Keratinocyte (primary cell): Measurements from ENCODE around the gene SLC12A8. TPM values are rescaled to one million over a fixed set of nuclear protein-coding genes. Genes with fewer than 3 reads are reported as not detected.

Source experiments
- DNase-seq: peaks from one replicate; pipeline ENCODE4 v3.0.0-alpha.2; 2011; ENCODE audit warnings: low read depth, missing footprints, low spot score
- FAIRE-seq: peaks from 2 replicates; lab custom pipeline; 2011; peaks lifted over from hg19 to GRCh38; lab: Jason Lieb, UNC
- H2AFZ ChIP-seq: 2 replicates; pipeline ENCODE4 v1.6.0; 2012; ENCODE audit warnings: low read length, control low read depth, inconsistent platforms; ENCODE audit not compliant: control insufficient read depth
- H3K27ac ChIP-seq: 2 replicates; pipeline ENCODE4 v1.5.1; 2011; ENCODE audit warnings: low read length; ENCODE audit not compliant: control insufficient read depth, insufficient read depth
- H3K27me3 ChIP-seq: 3 replicates; pipeline ENCODE4 v1.6.0; 2011; ENCODE audit warnings: low read length; ENCODE audit not compliant: control insufficient read depth, insufficient read depth; ENCODE audit errors: extremely low read depth
- H3K36me3 ChIP-seq, 2 experiments: 2 replicates in 1 of 2; 3 replicates in 1 of 2; pipeline ENCODE4 v1.5.1; 2011; ENCODE audit warnings: low read length in 2 of 2, mild to moderate bottlenecking in 1 of 2; ENCODE audit not compliant: control insufficient read depth in 2 of 2, insufficient read depth in 2 of 2; ENCODE audit errors: extremely low read depth in 1 of 2
- H3K4me1 ChIP-seq: 3 replicates; pipeline ENCODE4 v1.5.1; 2011; ENCODE audit warnings: low read length; ENCODE audit not compliant: control insufficient read depth, insufficient read depth; ENCODE audit errors: extremely low read depth
- H3K4me2 ChIP-seq: 3 replicates; pipeline ENCODE4 v1.6.0; 2011; ENCODE audit warnings: low read depth, low read length; ENCODE audit not compliant: control insufficient read depth, insufficient read depth; ENCODE audit errors: extremely low read depth
- H3K4me3 ChIP-seq, 3 experiments: fragments of 200-600 bp in 1 of 3; sonication (generic) in 1 of 3; 2 replicates in 2 of 3; 3 replicates in 1 of 3; pipeline ENCODE4 v1.5.1; 2011 to 2016; ENCODE audit warnings: low read length in 3 of 3, mild to moderate bottlenecking in 3 of 3, control low read depth in 2 of 3, inconsistent platforms in 1 of 3, low read depth in 1 of 3, mixed read lengths in 1 of 3, mixed run types in 1 of 3, moderate library complexity in 1 of 3; ENCODE audit not compliant: control insufficient read depth in 2 of 3, insufficient read depth in 2 of 3; ENCODE audit errors: extremely low read depth in 1 of 3
- H3K79me2 ChIP-seq: 2 replicates; pipeline ENCODE4 v1.6.0; 2012; ENCODE audit warnings: low read length; ENCODE audit not compliant: control insufficient read depth, insufficient read depth
- H3K9ac ChIP-seq: 3 replicates; pipeline ENCODE4 v1.6.0; 2011; ENCODE audit warnings: low read length; ENCODE audit not compliant: control insufficient read depth, insufficient read depth; ENCODE audit errors: extremely low read depth
- H3K9me1 ChIP-seq: 3 replicates; pipeline ENCODE4 v1.6.0; 2011; ENCODE audit warnings: low read length; ENCODE audit not compliant: control insufficient read depth, insufficient read depth; ENCODE audit errors: extremely low read depth
- H3K9me3 ChIP-seq: 2 replicates; pipeline ENCODE4 v1.5.1; 2012; ENCODE audit warnings: low read depth, low read length; ENCODE audit not compliant: control insufficient read depth
- H4K20me1 ChIP-seq: 3 replicates; pipeline ENCODE4 v1.6.0; 2011; ENCODE audit warnings: low read length; ENCODE audit not compliant: control insufficient read depth, insufficient read depth; ENCODE audit errors: extremely low read depth
- EZH2 ChIP-seq: IDR thresholded peaks from one replicate; pipeline ENCODE4 v1.6.1; 2012; ENCODE audit warnings: inconsistent platforms, mild to moderate bottlenecking, low read length, moderate library complexity
- dilution Hi-C: fragments of 300-500 bp; cut with MboI; formaldehyde crosslinking; loops from one replicate; pipeline ENCODE4 v1.7.0; 2020; ENCODE audit warnings: low sequenced_read_pairs; ENCODE audit not compliant: extremely low pct_ligation_motif_present
- polyA plus RNA-seq, 5 experiments: library from polyadenylated mRNA; depleted of rRNA in 3 of 5; stranded (reverse) in 3 of 5; stranded (forward) in 1 of 5; unstranded in 1 of 5; fragments of >200 nt; gene quantifications; 1 replicate in 1 of 5; 2 replicates in 3 of 5; 3 replicates in 1 of 5; pipeline versions ENCODE4 v1.2.1 to v1.2.3, GENCODE V29; 2011 to 2012; ENCODE audit warnings: missing spikeins in 2 of 5, low read depth in 1 of 5, low replicate concordance in 1 of 5
- TF ChIP-seq, protein P1 (sequence below), 3 experiments: IDR thresholded peaks in 1 of 3; conservative IDR thresholded peaks in 1 of 3; optimal IDR thresholded peaks in 1 of 3; 2 replicates in 2 of 3; 3 replicates in 1 of 3; pipeline versions ENCODE3 to v1.5.1; 2011; ENCODE audit warnings: low read length in 3 of 3, mild to moderate bottlenecking in 3 of 3, moderate library complexity in 2 of 3, control low read depth in 1 of 3, inconsistent platforms in 1 of 3; ENCODE audit not compliant: insufficient read depth in 2 of 3; ENCODE audit errors: extremely low read depth in 1 of 3

Gene SLC12A8
- polyA plus RNA-seq, 1 donor (not counting 4 experiments of a cell fraction or from before 2014, with no cell fraction given) = 6.9 TPM

DNA sequence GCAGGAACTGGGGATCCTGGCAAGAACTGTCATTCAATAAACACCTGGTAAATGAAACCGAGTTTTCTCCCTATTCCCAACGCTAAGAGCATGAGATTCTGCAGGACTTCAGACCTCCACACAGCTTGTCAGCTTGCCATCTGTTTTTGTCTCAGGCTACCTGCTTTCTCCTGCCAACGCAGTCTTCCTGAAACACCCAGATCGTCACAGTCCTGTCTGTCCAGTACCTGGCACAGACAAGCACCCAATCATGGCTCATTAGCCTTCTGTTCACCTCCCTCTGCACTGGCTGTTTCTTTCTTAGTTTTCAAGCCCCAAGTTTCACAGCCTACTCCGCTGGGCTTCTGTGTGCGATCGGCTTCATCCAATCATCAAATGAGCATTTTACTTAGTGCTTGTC is 5.0 kb downstream of the SLC12A8 start:
- H3K9ac ChIP-seq = no peak overlapping the region
- no peak overlapping the region for H3K4me3 ChIP-seq
- peak; percentile 23 for FAIRE-seq
- H3K27ac ChIP-seq = no peak overlapping the region
- H3K79me2 ChIP-seq = no peaks in the 10 kb centered on the region
- TF ChIP-seq, protein P1, sequence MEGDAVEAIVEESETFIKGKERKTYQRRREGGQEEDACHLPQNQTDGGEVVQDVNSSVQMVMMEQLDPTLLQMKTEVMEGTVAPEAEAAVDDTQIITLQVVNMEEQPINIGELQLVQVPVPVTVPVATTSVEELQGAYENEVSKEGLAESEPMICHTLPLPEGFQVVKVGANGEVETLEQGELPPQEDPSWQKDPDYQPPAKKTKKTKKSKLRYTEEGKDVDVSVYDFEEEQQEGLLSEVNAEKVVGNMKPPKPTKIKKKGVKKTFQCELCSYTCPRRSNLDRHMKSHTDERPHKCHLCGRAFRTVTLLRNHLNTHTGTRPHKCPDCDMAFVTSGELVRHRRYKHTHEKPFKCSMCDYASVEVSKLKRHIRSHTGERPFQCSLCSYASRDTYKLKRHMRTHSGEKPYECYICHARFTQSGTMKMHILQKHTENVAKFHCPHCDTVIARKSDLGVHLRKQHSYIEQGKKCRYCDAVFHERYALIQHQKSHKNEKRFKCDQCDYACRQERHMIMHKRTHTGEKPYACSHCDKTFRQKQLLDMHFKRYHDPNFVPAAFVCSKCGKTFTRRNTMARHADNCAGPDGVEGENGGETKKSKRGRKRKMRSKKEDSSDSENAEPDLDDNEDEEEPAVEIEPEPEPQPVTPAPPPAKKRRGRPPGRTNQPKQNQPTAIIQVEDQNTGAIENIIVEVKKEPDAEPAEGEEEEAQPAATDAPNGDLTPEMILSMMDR (optimal IDR thresholded peaks at IDR 0.05 in 1 of 3, IDR thresholded peaks at IDR 0.05 in 1 of 3, conservative IDR thresholded peaks at IDR 0.05 in 1 of 3; ENCODE audit: extremely low read depth in 1 of 3, insufficient read depth in 2 of 3, low read length in 3 of 3) = no peak
- TF ChIP-seq EZH2 = no peak
- no peaks in the 10 kb centered on the region for H3K9me1 ChIP-seq
- no peak overlapping the region for H3K4me2 ChIP-seq
- H3K9me3 ChIP-seq = no peaks in the 10 kb centered on the region
- peaks cover 8% of the 10 kb centered on the region for H3K4me1 ChIP-seq
- H3K36me3 ChIP-seq = peaks cover 0 to 6% of the 10 kb centered on the region in 2 experiments
- H2AFZ ChIP-seq = no peak overlapping the region
- no peaks in the 10 kb centered on the region for H4K20me1 ChIP-seq
- H3K27me3 ChIP-seq = no peaks in the 10 kb centered on the region
- dilution Hi-C loops = no loop called here
- DNase-seq = no peak

DNA sequence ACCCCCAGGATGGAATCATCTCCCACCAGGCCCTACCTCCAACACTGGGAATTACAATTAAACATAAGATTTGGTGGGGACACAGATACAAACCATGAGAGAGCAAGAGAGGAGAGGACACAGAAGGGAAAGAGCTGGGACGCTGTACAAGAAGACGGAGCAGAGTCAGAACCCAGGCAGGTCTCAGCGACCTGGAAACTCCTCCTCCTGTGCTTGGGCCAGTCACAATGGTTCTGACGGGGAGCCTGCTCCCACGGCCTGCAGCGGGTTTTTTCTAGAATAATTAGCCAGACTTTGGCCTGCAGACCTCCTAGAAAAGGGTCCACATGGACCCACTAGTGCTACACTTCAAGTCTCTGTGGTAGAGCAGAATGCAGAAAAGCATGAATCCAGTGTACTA is 5.6 kb downstream of the SLC12A8 start:
- no peaks in the 10 kb centered on the region for H4K20me1 ChIP-seq
- H3K4me3 ChIP-seq = no peak overlapping the region
- no peak overlapping the region for H3K27ac ChIP-seq
- H3K4me2 ChIP-seq = no peak overlapping the region
- no peak overlapping the region for H2AFZ ChIP-seq
- FAIRE-seq (no peak), DNase-seq (no peak)
- no peak for TF ChIP-seq EZH2
- TF ChIP-seq, protein P1 (optimal IDR thresholded peaks at IDR 0.05 in 1 of 3, IDR thresholded peaks at IDR 0.05 in 1 of 3, conservative IDR thresholded peaks at IDR 0.05 in 1 of 3; ENCODE audit: extremely low read depth in 1 of 3, insufficient read depth in 2 of 3, low read length in 3 of 3) = no peak
- no peaks in the 10 kb centered on the region for H3K9me3 ChIP-seq
- H3K9me1 ChIP-seq = no peaks in the 10 kb centered on the region
- peaks cover 7% of the 10 kb centered on the region for H3K4me1 ChIP-seq
- peaks cover 0 to 6% of the 10 kb centered on the region in 2 experiments for H3K36me3 ChIP-seq
- dilution Hi-C loops = no loop called here
- no peaks in the 10 kb centered on the region for H3K27me3 ChIP-seq
- H3K9ac ChIP-seq = no peak overlapping the region
- H3K79me2 ChIP-seq = no peaks in the 10 kb centered on the region
